ENCODE data around the gene DNAJC2.

Gene DNAJC2

DNA sequence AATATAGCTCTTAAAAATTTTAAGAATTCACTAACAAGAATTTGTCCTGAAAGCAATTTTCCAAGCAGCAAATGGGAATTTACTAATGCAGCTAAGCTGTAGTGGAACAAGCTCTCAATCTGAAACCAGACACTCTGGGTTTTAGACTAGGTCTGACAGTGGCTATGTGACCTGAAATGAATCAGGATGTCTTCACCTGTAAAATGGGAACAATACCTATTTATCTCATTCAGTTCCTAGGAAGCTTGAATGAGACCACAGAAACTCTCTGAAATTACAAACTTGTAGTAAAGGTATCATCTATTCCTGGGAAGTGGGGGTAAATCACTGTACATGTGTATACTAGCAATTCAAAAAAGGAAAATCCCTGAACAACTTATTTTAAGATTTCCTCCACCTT lies 1.2 kb downstream of the DNAJC2 start:
- Histone ChIP-seq H3K27ac (ENCODE audit: low read depth, low read length) (no peak overlapping the region; the same call in 1 of the 2 replicates), H3K36me3 (ENCODE audit: low read length) (peaks cover 19% of the 10 kb centered on the region), H2AFZ (ENCODE audit: low read depth, low read length, severe bottlenecking) (no peak overlapping the region), H3K4me2 (ENCODE audit: low read depth, low read length, poor library complexity, severe bottlenecking) (peak overlapping the region; percentile 77), H3K9me3 (ENCODE audit: insufficient read depth, low read length) (no peaks in the 10 kb centered on the region), H3K27me3 (ENCODE audit: low read length) (no peaks in the 10 kb centered on the region), H4K20me1 (ENCODE audit: low read depth, low read length) (no peaks in the 10 kb centered on the region), H3K9ac (ENCODE audit: low read length) (peak overlapping the region; percentile 88), H3K9me2 (replicated peaks; ENCODE audit: insufficient read depth, low read length) (no peaks in the 10 kb centered on the region), H3F3A (ENCODE audit: insufficient read depth) (peaks cover 13% of the 10 kb centered on the region; the same call in 1 of the 2 replicates), H3K4me3 (ENCODE audit: insufficient read depth, low read length, poor library complexity, severe bottlenecking) (peak overlapping the region; percentile 84), H3K79me2 (ENCODE audit: insufficient read depth, low read length) (peaks cover 79% of the 10 kb centered on the region)
- TF ChIP-seq EZH2phosphoT487 (conservative IDR thresholded peaks at IDR 0.05; ENCODE audit: low read length) = no peak
- TF ChIP-seq CTCF (IDR thresholded peaks at IDR 0.05; ENCODE audit: insufficient read depth, low read length, poor library complexity, severe bottlenecking) = no peak

DNA sequence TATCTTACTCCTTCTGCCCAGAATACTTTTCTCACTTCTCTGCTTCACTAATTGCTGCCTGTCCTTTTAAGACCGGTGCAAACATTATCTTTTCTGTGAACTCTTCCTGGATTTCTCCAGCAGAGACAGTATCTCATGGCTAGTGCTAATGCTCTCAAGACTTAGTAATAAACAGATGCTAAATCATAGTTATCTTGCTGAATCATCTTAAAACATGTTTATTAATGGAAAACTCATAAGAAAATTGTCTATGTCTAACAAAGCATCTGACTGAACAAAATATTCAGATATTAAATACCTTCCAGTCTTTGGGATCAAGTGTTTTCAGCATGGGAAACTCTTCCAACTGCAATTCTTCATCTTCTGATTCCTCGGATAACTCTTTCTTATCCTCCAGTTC lies 3.1 kb downstream of the DNAJC2 start:
- no peak overlapping the region for H3K9ac ChIP-seq (ENCODE audit: low read length)
- TF ChIP-seq EZH2phosphoT487 (conservative IDR thresholded peaks at IDR 0.05; ENCODE audit: low read length) (no peak), CTCF (IDR thresholded peaks at IDR 0.05; ENCODE audit: insufficient read depth, low read length, poor library complexity, severe bottlenecking) (no peak)
- H4K20me1 ChIP-seq (ENCODE audit: low read depth, low read length) = no peaks in the 10 kb centered on the region
- no peak overlapping the region for H2AFZ ChIP-seq (ENCODE audit: low read depth, low read length, severe bottlenecking)
- no peak overlapping the region for H3K4me3 ChIP-seq (ENCODE audit: insufficient read depth, low read length, poor library complexity, severe bottlenecking)
- no peak overlapping the region for H3K4me2 ChIP-seq (ENCODE audit: low read depth, low read length, poor library complexity, severe bottlenecking)
- peaks cover 79% of the 10 kb centered on the region for H3K79me2 ChIP-seq (ENCODE audit: insufficient read depth, low read length)
- H3K27ac ChIP-seq (ENCODE audit: low read depth, low read length) = no peak overlapping the region
- H3F3A ChIP-seq (ENCODE audit: insufficient read depth) = peaks cover 5% of the 10 kb centered on the region; the same call in 1 of the 2 replicates
- no peaks in the 10 kb centered on the region for H3K9me3 ChIP-seq (ENCODE audit: insufficient read depth, low read length)
- peaks cover 32% of the 10 kb centered on the region for H3K36me3 ChIP-seq (ENCODE audit: low read length)
- H3K27me3 ChIP-seq (ENCODE audit: low read length) = no peaks in the 10 kb centered on the region
- H3K9me2 ChIP-seq (replicated peaks; ENCODE audit: insufficient read depth, low read length) = no peaks in the 10 kb centered on the region

- Histone ChIP-seq H3F3A (ENCODE audit: insufficient read depth) (0 out of 2 replicates have a peak, but pooled peaks cover 4% of the 10 kb centered on the region), H3K27ac (ENCODE audit: low read depth, low read length) (no peak overlapping the region), H3K4me3 (ENCODE audit: insufficient read depth, low read length, poor library complexity, severe bottlenecking) (no peak overlapping the region), H3K27me3 (ENCODE audit: low read length) (no peaks in the 10 kb centered on the region), H3K4me2 (ENCODE audit: low read depth, low read length, poor library complexity, severe bottlenecking) (no peak overlapping the region), H3K9ac (ENCODE audit: low read length) (no peak overlapping the region), H2AFZ (ENCODE audit: low read depth, low read length, severe bottlenecking) (no peak overlapping the region), H3K9me3 (ENCODE audit: insufficient read depth, low read length) (no peaks in the 10 kb centered on the region), H3K36me3 (ENCODE audit: low read length) (peaks cover 36% of the 10 kb centered on the region), H3K79me2 (ENCODE audit: insufficient read depth, low read length) (peaks cover 84% of the 10 kb centered on the region), H3K9me2 (replicated peaks; ENCODE audit: insufficient read depth, low read length) (no peaks in the 10 kb centered on the region), H4K20me1 (ENCODE audit: low read depth, low read length) (no peaks in the 10 kb centered on the region)
- TF ChIP-seq EZH2phosphoT487 (conservative IDR thresholded peaks at IDR 0.05; ENCODE audit: low read length) (no peak), CTCF (IDR thresholded peaks at IDR 0.05; ENCODE audit: insufficient read depth, low read length, poor library complexity, severe bottlenecking) (no peak)
These were observed 5.7 kb downstream of the DNAJC2 start for GRCh38 chr7:103338864-103339263.
